Muscle layer of duodenum (tissue), 2 donors: ENCODE results near the gene TNMD.

Experiments
- H3K27ac ChIP-seq: one replicate; pipeline ENCODE4 v1.7.0; 2013; ENCODE audit warnings: mild to moderate bottlenecking, low read length
- H3K27me3 ChIP-seq: one replicate; pipeline ENCODE4 v1.7.0; 2013; ENCODE audit warnings: low read depth, mild to moderate bottlenecking, control low read depth, low read length
- H3K36me3 ChIP-seq, 2 donors: one replicate each; pipeline ENCODE4 v1.7.0; 2013; ENCODE audit warnings: low read length in 2 of 2, control low read depth in 1 of 2, mild to moderate bottlenecking in 1 of 2; ENCODE audit not compliant: insufficient read depth in 2 of 2, control insufficient read depth in 1 of 2
- H3K4me1 ChIP-seq, 2 donors: one replicate each; pipeline ENCODE4 v1.7.0; 2013; ENCODE audit warnings: low read length in 2 of 2, mild to moderate bottlenecking in 2 of 2, control low read depth in 1 of 2, moderate library complexity in 1 of 2; ENCODE audit not compliant: insufficient read depth in 2 of 2, control insufficient read depth in 1 of 2
- H3K4me3 ChIP-seq, 2 donors: one replicate each; pipeline ENCODE4 v1.7.0; 2013; ENCODE audit warnings: low read length in 2 of 2, low read depth in 1 of 2, mild to moderate bottlenecking in 1 of 2
- H3K9me3 ChIP-seq, 2 donors: one replicate each; pipeline ENCODE4 v1.7.0; 2013; ENCODE audit warnings: low read length in 2 of 2, control low read depth in 1 of 2, mild to moderate bottlenecking in 1 of 2; ENCODE audit not compliant: control insufficient read depth in 1 of 2
- donor health status: healthy.

The TNMD gene

GRCh38 chrX:100645106-100645505 lies 60.4 kb downstream of the TNMD start:
- peak overlapping the region in 1 of 2 donors; percentile 52 for H3K4me3 ChIP-seq
- peaks cover 11 to 18% of the 10 kb centered on the region in 2 donors for H3K4me1 ChIP-seq
- no peaks in the 10 kb centered on the region for H3K27me3 ChIP-seq
- H3K27ac ChIP-seq, result peak overlapping the region; percentile 73
- H3K36me3 ChIP-seq, result peaks cover 0 to 8% of the 10 kb centered on the region in 2 donors
- H3K9me3 ChIP-seq, result no peaks in the 10 kb centered on the region

DNA sequence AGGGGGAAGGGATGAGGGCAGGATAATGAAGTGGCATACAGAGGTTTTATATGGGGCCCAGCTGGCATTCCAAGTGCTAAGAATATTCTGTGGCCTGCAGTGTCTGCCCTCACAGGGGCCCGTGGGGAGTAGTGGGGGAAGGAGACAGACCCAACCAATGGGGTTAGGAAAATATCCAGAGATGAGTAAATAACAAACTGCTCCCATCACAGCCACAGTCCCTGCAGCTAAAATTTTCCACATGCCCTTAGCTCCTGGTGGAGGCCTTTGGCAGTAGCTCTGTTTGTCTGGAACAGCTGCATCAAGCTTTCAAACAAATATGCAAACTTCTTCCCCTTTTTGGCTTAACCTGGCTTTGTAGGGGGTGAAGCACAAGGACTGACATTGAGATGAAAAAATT lies 62.4 kb downstream of the TNMD start:
- Histone ChIP-seq H3K27ac (no peak overlapping the region), H3K27me3 (no peaks in the 10 kb centered on the region), H3K4me3 (no peak overlapping the region)

DNA sequence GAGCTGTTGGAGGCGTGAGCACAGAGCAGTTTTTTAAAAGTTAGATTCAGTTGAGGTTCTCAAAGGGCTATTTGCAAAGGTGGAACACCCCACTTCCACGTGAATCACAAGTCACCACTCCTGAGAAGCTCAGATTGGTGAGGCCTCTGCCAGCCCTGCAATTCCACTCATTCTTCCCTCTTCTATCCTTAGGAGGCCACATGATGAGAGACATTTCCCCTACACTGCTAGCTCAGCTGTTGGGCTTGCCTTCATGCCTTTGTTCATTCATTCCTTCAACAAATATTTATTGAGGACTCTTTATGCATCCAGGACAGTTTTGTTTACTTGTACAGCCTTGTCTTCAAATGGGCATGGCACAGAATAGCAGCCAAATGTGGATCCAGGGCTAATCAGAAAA lies 63.0 kb downstream of the TNMD start:
- peaks cover 0 to 8% of the 10 kb centered on the region in 2 donors for H3K36me3 ChIP-seq
- H3K4me1 ChIP-seq, result peaks cover 11 to 18% of the 10 kb centered on the region in 2 donors
- H3K27ac ChIP-seq, result no peak overlapping the region
- no peaks in the 10 kb centered on the region for H3K9me3 ChIP-seq
- no peaks in the 10 kb centered on the region for H3K27me3 ChIP-seq
- no peak overlapping the region for H3K4me3 ChIP-seq

More for the DNA sequence above, 62.4 kb downstream of the TNMD start:
- H3K9me3 ChIP-seq, result no peaks in the 10 kb centered on the region
- H3K4me1 ChIP-seq, result peaks cover 11 to 18% of the 10 kb centered on the region in 2 donors
- H3K36me3 ChIP-seq, result peaks cover 0 to 8% of the 10 kb centered on the region in 2 donors

DNA sequence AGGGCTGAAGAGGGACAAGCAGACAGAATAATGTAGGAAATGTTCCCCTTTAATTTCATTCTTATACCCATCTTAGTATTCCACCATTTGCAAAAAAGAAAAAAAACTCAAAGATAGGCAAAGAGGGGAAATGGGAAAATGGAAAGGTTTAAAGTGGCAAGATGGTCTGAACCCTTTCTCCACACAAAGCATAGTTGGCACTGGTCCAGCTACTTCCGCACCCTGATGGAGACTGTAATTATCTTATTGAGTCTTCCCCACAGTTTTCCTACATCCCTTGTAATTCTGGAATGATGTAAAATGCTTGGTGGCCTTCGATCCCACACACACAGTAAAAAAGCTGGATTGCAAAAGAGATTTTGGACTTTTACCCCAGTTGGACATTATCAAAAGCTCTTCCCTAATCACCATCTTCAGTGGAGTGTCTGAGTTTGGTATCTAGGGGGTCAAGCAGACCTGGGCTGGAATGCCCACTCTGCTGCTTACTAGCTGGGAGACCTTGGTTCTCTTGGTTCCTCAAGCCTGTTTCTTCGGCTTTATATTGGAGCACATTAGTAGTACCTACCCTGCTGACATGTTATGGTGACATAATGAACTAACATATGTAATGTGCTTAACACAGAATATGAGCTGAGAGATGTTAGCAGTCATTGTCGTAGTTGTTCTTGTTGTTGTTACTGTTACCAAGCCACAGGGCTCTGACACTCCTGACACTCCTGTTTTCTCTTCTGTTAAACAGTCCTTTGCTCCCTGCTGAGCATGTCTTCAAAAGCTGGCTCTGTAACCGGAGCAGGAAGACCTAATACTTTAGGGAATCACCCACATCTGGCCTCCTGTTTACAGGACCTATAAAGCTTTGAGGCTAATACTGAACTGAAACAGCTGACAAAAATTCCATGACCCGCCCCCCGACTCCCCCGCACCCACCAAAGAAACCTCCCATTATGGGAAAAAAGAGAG lies 64.0 kb downstream of the TNMD start:
- H3K27me3 ChIP-seq, result no peaks in the 10 kb centered on the region
- peaks cover 0 to 8% of the 10 kb centered on the region in 2 donors for H3K36me3 ChIP-seq
- H3K9me3 ChIP-seq, result no peaks in the 10 kb centered on the region
- peak overlapping the region; percentile 78 for H3K27ac ChIP-seq
- peaks cover 11 to 18% of the 10 kb centered on the region in 2 donors for H3K4me1 ChIP-seq
- no peak overlapping the region for H3K4me3 ChIP-seq
